GM12878 (cell line): ENCODE data around the gene LMNB1.

Experiments used
- CTCF ChIP-seq, 3 experiments: IDR thresholded peaks in 2 of 3; conservative IDR thresholded peaks in 1 of 3; 2 replicates each; pipeline ENCODE4 v1.5.1; 2011; ENCODE audit warnings: low read depth in 3 of 3, low read length in 3 of 3, mild to moderate bottlenecking in 3 of 3, control low read depth in 2 of 3, moderate library complexity in 2 of 3, inconsistent platforms in 1 of 3, mixed read lengths in 1 of 3; ENCODE audit not compliant: control insufficient read depth in 2 of 3, insufficient read depth in 1 of 3; ENCODE audit errors: extremely low read depth in 1 of 3
- HDGF ChIP-seq: fragments of 450-650 bp; IDR thresholded peaks from 2 replicates; pipeline ENCODE4 v1.6.1; 2016; ENCODE audit warnings: antibody characterized with exemption
- MAX ChIP-seq: IDR thresholded peaks from 2 replicates; pipeline ENCODE4 v1.6.1; 2012; ENCODE audit warnings: low read depth, low read length, improper control_type of control experiment
- MXI1 ChIP-seq: fragments of 150-350 bp; IDR thresholded peaks from 2 replicates; pipeline ENCODE4 v1.6.1; 2011; ENCODE audit warnings: low read depth, mild to moderate bottlenecking, inconsistent platforms, low read length, improper control_type of control experiment
- RUNX3 ChIP-seq: IDR thresholded peaks from 2 replicates; pipeline ENCODE4 v1.6.1; 2012; ENCODE audit warnings: low read length, inconsistent platforms
- TARDBP ChIP-seq: IDR thresholded peaks from 2 replicates; pipeline ENCODE4 v1.6.1; 2016; ENCODE audit warnings: borderline replicate concordance
- ZNF217 ChIP-seq: fragments of 450-650 bp; IDR thresholded peaks from 2 replicates; pipeline ENCODE4 v1.6.1; 2017; ENCODE audit warnings: antibody characterized with exemption, mild to moderate bottlenecking

- no peak for TF ChIP-seq HDGF
- TF ChIP-seq TARDBP, result no peak
- TF ChIP-seq ZNF217, result no peak
- no peak for TF ChIP-seq CTCF (IDR thresholded peaks at IDR 0.05 in 2 of 3, conservative IDR thresholded peaks at IDR 0.05 in 1 of 3; ENCODE audit: control insufficient read depth in 2 of 3, extremely low read depth in 1 of 3, insufficient read depth in 1 of 3, low read depth in 3 of 3, low read length in 3 of 3)
- no peak for TF ChIP-seq RUNX3
- TF ChIP-seq MXI1, result no peak
- no peak for TF ChIP-seq MAX
These were observed 24.7 kb upstream of the LMNB1 start for GRCh38 chr5:126752081-126752785.
